Hepatocyte (in vitro differentiated cells): ENCODE data around the gene ACAT2. TPM values are rescaled to one million over a fixed set of nuclear protein-coding genes. Genes with fewer than 3 reads are reported as not detected.
"Not testable (repeated sequence)": the region's sequence is repeated elsewhere in the genome, so short reads cannot be mapped to it uniquely, and the experiment has no call there.

ENCODE experiments used
- DNase-seq: peaks from one replicate; pipeline ENCODE4 v3.0.0-alpha.2; 2016; ENCODE audit warnings: low spot score
- H2AFZ ChIP-seq: fragments of 200-600 bp; sonication (generic); 2 replicates; pipeline ENCODE4 v1.6.0; 2016; ENCODE audit warnings: antibody characterized with exemption, mild to moderate bottlenecking
- H3K27ac ChIP-seq: fragments of 200-600 bp; sonication (generic); 2 replicates; pipeline ENCODE4 v1.5.1; 2016; ENCODE audit warnings: mild to moderate bottlenecking
- H3K27me3 ChIP-seq: fragments of 200-600 bp; sonication (generic); 2 replicates; pipeline ENCODE4 v1.6.1; 2016
- H3K36me3 ChIP-seq: fragments of 200-600 bp; sonication (generic); replicated peaks from 2 replicates; pipeline ENCODE4 v1.5.1; 2016; ENCODE audit warnings: low read depth; ENCODE audit not compliant: insufficient read depth
- H3K4me1 ChIP-seq: fragments of 200-600 bp; sonication (generic); 2 replicates; pipeline ENCODE4 v1.5.1; 2016; ENCODE audit warnings: mild to moderate bottlenecking, moderate library complexity; ENCODE audit not compliant: insufficient read depth
- H3K4me2 ChIP-seq: fragments of 200-600 bp; sonication (generic); 2 replicates; pipeline ENCODE4 v1.6.0; 2016
- H3K4me3 ChIP-seq: fragments of 200-600 bp; sonication (generic); 2 replicates; pipeline ENCODE4 v1.5.1; 2016; ENCODE audit warnings: mild to moderate bottlenecking
- H3K79me2 ChIP-seq: fragments of 200-600 bp; sonication (generic); 2 replicates; pipeline ENCODE4 v1.6.0; 2017; ENCODE audit warnings: mild to moderate bottlenecking
- H3K9me2 ChIP-seq: fragments of 200-600 bp; sonication (generic); replicated peaks from 2 replicates; pipeline ENCODE4 v1.6.0; 2017; ENCODE audit warnings: mild to moderate bottlenecking; ENCODE audit not compliant: insufficient read depth
- H3K9me3 ChIP-seq: fragments of 200-600 bp; sonication (generic); 2 replicates; pipeline ENCODE4 v1.5.1; 2016; ENCODE audit warnings: low read depth, mild to moderate bottlenecking
- H4K20me1 ChIP-seq: fragments of 200-600 bp; sonication (generic); 2 replicates; pipeline ENCODE4 v1.6.0; 2016; ENCODE audit warnings: mild to moderate bottlenecking; ENCODE audit not compliant: insufficient read depth, poor library complexity, severe bottlenecking
- EZH2 ChIP-seq: fragments of 200-600 bp; sonication (generic); IDR thresholded peaks from 2 replicates; pipeline ENCODE4 v1.6.1; 2016; ENCODE audit warnings: antibody characterized with exemption, mild to moderate bottlenecking, borderline replicate concordance
- EZH2phosphoT487 ChIP-seq: fragments of 200-600 bp; sonication (generic); IDR thresholded peaks from one replicate; pipeline ENCODE4 v1.6.1; 2018; ENCODE audit warnings: antibody characterized with exemption, mild to moderate bottlenecking, low read depth, moderate library complexity; ENCODE audit not compliant: unreplicated experiment, severe bottlenecking
- WGBS: methylation state at CpG from one replicate; pipeline ENCODE4 v1.1.6; 2016; ENCODE audit warnings: low lambda C conversion rate; ENCODE audit errors: missing lambda C conversion rate; 5-methylcytosine and 5-hydroxymethylcytosine counted together
- polyA plus RNA-seq: library from polyadenylated mRNA; unstranded; fragments of >200 nt; fragmentation: Nextera tagmentation; extraction: Ambion mirVana; gene quantifications from 2 replicates; pipeline ENCODE4 v1.2.1, GENCODE V29; 2016
- total RNA-seq: library from RNA; depleted of rRNA; stranded (reverse); fragments of >200 nt; gene quantifications from 2 replicates; pipeline ENCODE4 v1.2.3, GENCODE V29; 2014
- TF ChIP-seq, protein P1 (sequence below): fragments of 200-600 bp; sonication (generic); IDR thresholded peaks from 2 replicates; pipeline ENCODE4 v1.5.1; 2016; ENCODE audit warnings: antibody characterized with exemption, mild to moderate bottlenecking; ENCODE audit not compliant: poor library complexity

Gene ACAT2
- 58.0 and 67.0 TPM in 2 replicates for total RNA-seq
- polyA plus RNA-seq = 90.7 and 98.6 TPM in 2 replicates

DNA sequence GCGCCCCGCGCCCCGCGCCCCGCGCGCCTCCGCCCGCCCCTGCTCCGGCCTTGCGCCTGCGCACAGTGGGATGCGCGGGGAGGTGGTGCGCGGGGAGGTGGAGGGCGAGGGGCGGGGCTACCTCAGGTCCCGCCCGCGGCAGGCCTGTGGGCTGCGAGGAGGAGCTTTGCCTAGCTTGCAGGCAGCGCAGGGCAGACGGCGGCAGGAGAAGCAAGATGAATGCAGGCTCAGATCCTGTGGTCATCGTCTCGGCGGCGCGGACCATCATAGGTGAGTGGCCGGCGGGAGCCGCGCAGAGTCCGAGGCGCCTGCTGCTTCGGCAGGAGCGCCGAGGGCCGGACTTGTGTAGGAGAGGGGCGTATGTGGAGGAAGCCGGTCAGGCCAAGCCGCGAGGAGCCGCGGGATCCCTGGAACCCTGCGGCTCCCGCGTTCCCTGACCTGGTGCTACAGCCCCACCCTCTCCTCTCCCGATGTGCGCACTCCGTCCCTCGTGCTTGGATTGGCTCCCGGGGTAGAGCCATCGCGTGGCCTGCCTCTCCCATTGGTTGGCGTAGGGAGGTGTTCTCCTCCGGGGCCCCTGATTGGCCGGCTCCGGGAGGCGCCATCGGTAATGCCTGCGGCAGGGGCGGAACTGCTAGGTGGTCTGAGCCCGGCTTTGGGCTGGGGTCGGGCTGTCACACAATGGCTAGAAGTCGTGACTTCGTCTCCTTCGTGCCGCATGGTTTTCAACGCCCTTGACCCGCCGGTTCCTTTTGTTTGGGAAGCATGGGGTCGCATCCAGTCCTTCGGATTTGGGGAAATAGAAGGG, at the start of gene ACAT2:
Gene ACAT2, plus strand, starts transcription at position 173 of the 808 bp plus-strand sequence. Its CDS starts 43 bp downstream, at position 216.
- Histone ChIP-seq H3K9me3 (no peaks in the 10 kb centered on the region), H3K4me1 (peaks cover 20% of the 10 kb centered on the region), H3K4me3 (peak within 1 kb of the TSS; percentile 84), H3K27me3 (no peaks in the 10 kb centered on the region), H3K9me2 (no peaks in the 10 kb centered on the region), H4K20me1 (no peaks in the 10 kb centered on the region), H2AFZ (peak within 1 kb of the TSS; percentile 92), H3K27ac (peak within 1 kb of the TSS; percentile 99), H3K79me2 (peaks cover 35% of the 10 kb centered on the region), H3K4me2 (peak within 1 kb of the TSS; percentile 96), H3K36me3 (no peaks in the 10 kb centered on the region)
- DNase-seq = peak; percentile 96
- TF ChIP-seq EZH2 (no peak), EZH2phosphoT487 (no peak)
- TF ChIP-seq, protein P1, sequence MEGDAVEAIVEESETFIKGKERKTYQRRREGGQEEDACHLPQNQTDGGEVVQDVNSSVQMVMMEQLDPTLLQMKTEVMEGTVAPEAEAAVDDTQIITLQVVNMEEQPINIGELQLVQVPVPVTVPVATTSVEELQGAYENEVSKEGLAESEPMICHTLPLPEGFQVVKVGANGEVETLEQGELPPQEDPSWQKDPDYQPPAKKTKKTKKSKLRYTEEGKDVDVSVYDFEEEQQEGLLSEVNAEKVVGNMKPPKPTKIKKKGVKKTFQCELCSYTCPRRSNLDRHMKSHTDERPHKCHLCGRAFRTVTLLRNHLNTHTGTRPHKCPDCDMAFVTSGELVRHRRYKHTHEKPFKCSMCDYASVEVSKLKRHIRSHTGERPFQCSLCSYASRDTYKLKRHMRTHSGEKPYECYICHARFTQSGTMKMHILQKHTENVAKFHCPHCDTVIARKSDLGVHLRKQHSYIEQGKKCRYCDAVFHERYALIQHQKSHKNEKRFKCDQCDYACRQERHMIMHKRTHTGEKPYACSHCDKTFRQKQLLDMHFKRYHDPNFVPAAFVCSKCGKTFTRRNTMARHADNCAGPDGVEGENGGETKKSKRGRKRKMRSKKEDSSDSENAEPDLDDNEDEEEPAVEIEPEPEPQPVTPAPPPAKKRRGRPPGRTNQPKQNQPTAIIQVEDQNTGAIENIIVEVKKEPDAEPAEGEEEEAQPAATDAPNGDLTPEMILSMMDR = no peak
- WGBS = 4% methylated on average over 48 of the region's 76 CpGs

DNA sequence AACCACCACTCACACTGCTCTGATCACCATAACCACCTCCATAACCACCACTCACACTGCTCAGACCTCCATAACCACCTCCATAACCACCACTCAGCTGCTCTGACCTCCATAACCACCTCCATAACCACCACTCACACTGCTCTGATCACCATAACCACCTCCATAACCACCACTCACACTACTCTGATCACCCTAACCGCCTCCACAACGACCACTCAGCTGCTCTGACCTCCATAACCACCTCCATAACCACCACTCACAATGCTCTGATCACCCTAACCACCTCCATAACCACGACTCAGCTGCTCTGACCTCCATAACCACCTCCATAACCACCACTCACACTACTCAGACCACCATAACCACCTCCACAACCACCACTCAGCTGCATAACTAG, 49.5 kb upstream of the ACAT2 start:
- WGBS = 84% methylated on average over 3 of the region's 3 CpGs
- not testable (repeated sequence) for H3K27ac ChIP-seq, H2AFZ ChIP-seq, H3K4me2 ChIP-seq, H3K36me3 ChIP-seq, H3K9me2 ChIP-seq, H3K27me3 ChIP-seq, DNase-seq, H3K4me3 ChIP-seq, H4K20me1 ChIP-seq, H3K4me1 ChIP-seq, H3K9me3 ChIP-seq
- peaks cover 18% of the 10 kb centered on the region for H3K79me2 ChIP-seq

GRCh38 chr6:159713984-159714383, 47.9 kb upstream of the ACAT2 start:
- H3K36me3 ChIP-seq = no peaks in the 10 kb centered on the region
- H2AFZ ChIP-seq = no peak overlapping the region
- H3K4me3 ChIP-seq = no peak overlapping the region
- H3K79me2 ChIP-seq = peaks cover 22% of the 10 kb centered on the region
- no peak overlapping the region for H3K27ac ChIP-seq
- no peaks in the 10 kb centered on the region for H3K4me1 ChIP-seq
- no peak for TF ChIP-seq EZH2
- no peaks in the 10 kb centered on the region for H3K9me3 ChIP-seq
- WGBS = 95% methylated on average over 7 of the region's 7 CpGs
- no peak for DNase-seq
- H3K9me2 ChIP-seq = no peaks in the 10 kb centered on the region
- H3K27me3 ChIP-seq = no peaks in the 10 kb centered on the region
- H4K20me1 ChIP-seq = no peaks in the 10 kb centered on the region
- H3K4me2 ChIP-seq = no peak overlapping the region

- Histone ChIP-seq H3K4me2 (no peak overlapping the region), H3K36me3 (no peaks in the 10 kb centered on the region), H3K79me2 (peaks cover 22% of the 10 kb centered on the region), H3K9me3 (no peaks in the 10 kb centered on the region), H3K27ac (peak overlapping the region; percentile 75), H3K4me3 (no peak overlapping the region), H3K27me3 (no peaks in the 10 kb centered on the region), H2AFZ (no peak overlapping the region), H4K20me1 (no peaks in the 10 kb centered on the region), H3K9me2 (no peaks in the 10 kb centered on the region), H3K4me1 (no peaks in the 10 kb centered on the region)
- no peak for DNase-seq
- TF ChIP-seq EZH2 (no peak), EZH2phosphoT487 (no peak)
- TF ChIP-seq, protein P1 = no peak
- 96% methylated on average over 5 of the region's 5 CpGs for WGBS
These were observed 47.4 kb upstream of the ACAT2 start for GRCh38 chr6:159714404-159714803.
